IMR-90 (cell line): ENCODE results near the gene TNFAIP6.

Source experiments
- CEBPB ChIP-seq: IDR thresholded peaks from 2 replicates; pipeline ENCODE4 v1.6.1; 2012; ENCODE audit warnings: low read depth, low read length, improper control_type of control experiment
- CTCF ChIP-seq: conservative IDR thresholded peaks from 2 replicates; pipeline ENCODE4 v1.5.1; 2012; ENCODE audit warnings: mild to moderate bottlenecking, low read depth, low read length, improper control_type of control experiment
- FOS ChIP-seq: fragments of 150-350 bp; IDR thresholded peaks from 2 replicates; pipeline ENCODE4 v1.6.1; 2016; ENCODE audit warnings: low read depth, low read length
- MXI1 ChIP-seq: IDR thresholded peaks from 2 replicates; pipeline ENCODE4 v1.6.1; 2012; ENCODE audit warnings: low read depth, mild to moderate bottlenecking, low read length, moderate library complexity, borderline replicate concordance
- RCOR1 ChIP-seq: IDR thresholded peaks from 2 replicates; pipeline ENCODE4 v1.6.1; 2012; ENCODE audit warnings: mild to moderate bottlenecking, low read length, improper control_type of control experiment; ENCODE audit not compliant: insufficient replicate concordance

GRCh38 chr2:151333083-151333482, 24.3 kb upstream of the TNFAIP6 start:
- no peak for TF ChIP-seq CTCF
- TF ChIP-seq CEBPB: no peak
- no peak for TF ChIP-seq FOS
- TF ChIP-seq RCOR1: no peak
- TF ChIP-seq MXI1: no peak
